ENCODE results near the gene SAMM50.

- TF ChIP-seq CTCF (IDR thresholded peaks at IDR 0.05; ENCODE audit: extremely low read depth in 1 of 2, insufficient read depth in 1 of 2, low read depth in 1 of 2, low read length in 2 of 2) (no peak), POLR2A (IDR thresholded peaks at IDR 0.05; ENCODE audit: low read depth, low read length) (no peak), FOS (IDR thresholded peaks at IDR 0.05; ENCODE audit: borderline replicate concordance, insufficient read depth, low read length) (no peak), EZH2 (IDR thresholded peaks at IDR 0.05; ENCODE audit: borderline replicate concordance, low read depth, low read length, severe bottlenecking) (no peak), POLR2AphosphoS5 (IDR thresholded peaks at IDR 0.05; ENCODE audit: insufficient read depth, low read depth, low read length) (no peak)
Observed at GRCh38 chr22:43968614-43969013, 13.4 kb downstream of the SAMM50 start.

All from endothelial cell of umbilical vein (primary cell).